ENCODE results near the gene PUDP.

- TF ChIP-seq CTCF (IDR thresholded peaks at IDR 0.05) (no peak), POLR2A (IDR thresholded peaks at IDR 0.05) (no peak), EP300 (IDR thresholded peaks at IDR 0.05) (no peak)
These were observed 58.9 kb downstream of the PUDP start for GRCh38 chrX:7088968-7089615.
